Stimulated activated CD4-positive, alpha-beta T cell treated with anti-CD3 and anti-CD28 coated beads, Interleukin-12 subunit alpha, Interleukin-12 subunit beta, amount 100 ng/mL, for 4 hours (primary cell): ENCODE results near the gene MRPL40.

Experiments
- DNase-seq: peaks from one replicate; pipeline ENCODE4 v3.0.0-alpha.2; 2020

The MRPL40 gene

GRCh38 chr22:19463491-19464469 lies 31.4 kb downstream of the MRPL40 start:
- DNase-seq, result no peak

GRCh38 chr22:19464546-19464945 lies 32.2 kb downstream of the MRPL40 start:
- DNase-seq, result no peak

DNA sequence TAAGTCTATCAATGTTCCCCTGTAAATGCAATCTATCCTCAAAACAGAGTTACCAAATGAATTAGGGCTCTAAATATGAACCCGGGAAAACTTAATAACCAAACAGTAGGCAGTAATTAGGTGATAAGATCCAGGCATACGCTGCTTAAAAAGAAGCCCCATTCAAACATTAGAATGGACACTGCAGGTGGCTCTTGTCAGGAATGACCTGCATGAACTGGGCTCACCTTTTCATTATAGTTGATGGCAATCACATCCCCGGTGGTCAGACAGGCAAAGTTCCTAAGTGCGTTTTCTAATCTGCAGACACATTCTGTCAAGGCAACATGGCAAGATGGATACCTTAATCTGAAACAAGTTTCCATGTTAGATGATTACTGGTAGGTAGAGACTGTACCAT lies 32.6 kb downstream of the MRPL40 start:
- DNase-seq, result no peak

GRCh38 chr22:19466126-19466716 lies 33.9 kb downstream of the MRPL40 start:
- no peak for DNase-seq

DNA sequence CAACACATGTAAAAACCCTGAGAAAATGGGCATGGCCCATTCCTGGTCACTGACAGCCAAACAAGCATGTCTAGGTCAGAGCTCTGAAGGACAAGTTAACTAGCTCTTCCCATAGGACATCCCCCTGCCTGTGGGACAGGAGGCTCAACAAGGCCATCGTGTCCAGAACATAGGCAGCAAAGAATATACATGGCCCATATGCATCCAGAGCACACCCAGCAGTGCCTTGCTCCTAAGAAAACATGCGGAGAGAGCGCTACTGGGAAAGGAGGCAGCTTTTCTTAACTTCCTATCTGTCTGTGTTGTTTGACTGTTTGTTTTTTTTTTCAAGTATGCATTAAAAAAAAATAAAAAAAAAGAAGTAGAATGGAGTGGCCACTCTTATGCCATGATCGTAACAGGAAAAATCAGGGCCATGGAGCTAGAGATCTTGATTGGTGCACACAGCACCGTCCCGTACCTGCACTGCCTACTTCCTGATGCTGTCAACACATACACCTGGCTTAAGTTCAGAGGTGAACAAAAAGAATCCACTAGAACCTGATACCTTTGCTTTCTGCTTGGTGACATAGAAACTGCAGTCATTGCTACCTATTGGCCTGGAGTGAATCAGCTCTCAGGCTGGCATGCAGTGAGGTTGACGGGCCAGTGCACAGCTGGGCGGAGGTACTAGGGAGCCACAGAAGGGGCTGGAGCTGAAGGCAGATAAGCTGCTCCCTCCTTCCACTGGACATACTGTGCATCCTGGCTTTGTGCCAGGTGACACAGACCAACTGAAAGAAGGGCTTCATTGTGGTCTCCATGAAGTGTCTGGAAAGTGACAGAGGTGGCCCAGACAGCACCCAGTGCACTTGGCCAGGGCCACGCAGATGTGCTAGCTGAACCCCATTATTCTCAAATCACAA lies 34.8 kb downstream of the MRPL40 start:
- no peak for DNase-seq

GRCh38 chr22:19467912-19468311 lies 35.6 kb downstream of the MRPL40 start:
- no peak for DNase-seq

GRCh38 chr22:19469421-19469820 lies 37.1 kb downstream of the MRPL40 start:
- no peak for DNase-seq

DNA sequence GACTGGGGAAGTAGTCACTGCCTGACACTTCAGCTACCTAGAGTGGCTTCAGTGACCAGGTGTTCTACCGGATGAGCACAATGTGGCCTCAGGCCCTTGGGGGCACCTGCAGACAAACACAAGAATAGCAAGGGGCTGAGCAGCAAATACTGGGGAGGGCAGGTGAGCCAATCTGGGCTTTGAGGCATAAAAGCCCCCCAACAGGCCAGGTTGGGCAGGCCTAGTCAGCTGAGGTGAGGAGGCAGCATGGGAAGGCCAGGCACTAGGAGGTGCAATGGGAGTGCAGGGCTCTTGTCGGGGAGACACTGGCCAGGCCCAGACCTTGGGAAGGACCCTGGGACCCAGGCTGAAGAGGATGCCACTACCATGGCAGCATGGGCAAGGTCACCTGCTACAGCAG lies 37.7 kb downstream of the MRPL40 start:
- DNase-seq, result no peak

GRCh38 chr22:19471572-19471971 lies 39.2 kb downstream of the MRPL40 start:
- no peak for DNase-seq

DNA sequence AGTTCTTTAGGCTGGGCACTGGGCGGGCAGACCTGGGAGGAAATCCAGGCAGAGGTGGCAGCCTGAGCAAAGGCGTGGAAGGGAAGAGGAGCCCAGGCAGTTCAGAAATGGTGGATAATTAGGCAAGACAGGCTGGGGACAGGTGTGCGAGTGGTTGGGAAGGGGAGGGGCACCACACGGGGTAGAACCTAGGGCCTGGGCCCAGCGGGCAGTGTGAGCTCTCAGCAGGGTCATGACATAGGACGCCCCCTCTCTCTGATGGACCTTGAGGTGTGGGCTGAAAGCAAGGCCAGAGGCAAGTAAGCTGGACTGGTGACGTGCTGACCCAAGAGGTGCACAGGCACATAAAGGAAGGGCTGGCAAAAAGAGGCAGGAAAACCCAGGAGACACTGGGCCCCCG lies 39.9 kb downstream of the MRPL40 start:
- DNase-seq, result no peak

DNA sequence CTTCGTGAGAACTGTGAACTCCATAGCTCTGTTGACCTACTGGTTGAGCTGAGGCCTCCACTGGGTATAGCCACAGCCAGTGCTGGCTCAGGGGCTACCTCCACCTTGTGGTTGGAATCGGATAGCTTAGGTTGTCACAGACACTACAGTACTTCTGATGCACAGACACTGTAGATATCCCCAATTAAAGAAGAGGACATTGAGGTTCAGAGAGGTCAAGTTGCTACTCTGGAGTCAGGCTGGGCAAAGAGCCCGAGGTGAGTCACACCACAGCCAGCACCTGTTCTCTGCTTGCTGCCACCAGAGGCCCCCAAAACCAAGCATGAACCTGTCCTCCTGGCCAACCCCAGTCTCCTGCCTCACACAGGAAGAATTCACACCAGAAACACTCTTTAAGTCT lies 41.2 kb downstream of the MRPL40 start:
- DNase-seq, result no peak

DNA sequence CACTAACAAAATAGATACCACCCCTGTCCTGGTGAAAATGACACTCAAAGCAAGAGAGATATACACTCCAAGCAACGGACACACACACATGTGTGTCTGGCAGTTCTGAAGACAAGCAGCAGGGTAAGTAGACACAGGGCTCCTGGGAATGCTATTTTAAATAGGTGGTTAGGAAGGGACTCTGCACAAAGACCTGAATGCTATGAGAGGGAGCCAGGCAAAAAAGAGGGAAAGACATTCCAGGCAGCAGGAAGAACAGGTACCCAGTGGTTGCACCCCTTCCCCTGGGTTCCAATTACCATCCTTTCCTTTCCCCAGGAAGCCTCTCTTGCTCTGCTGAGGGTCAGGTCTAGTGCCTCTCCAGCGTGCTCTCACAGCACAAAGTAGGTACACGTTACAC lies 43.7 kb downstream of the MRPL40 start:
- DNase-seq, result no peak

GRCh38 chr22:19477321-19478044 lies 45.1 kb downstream of the MRPL40 start:
- DNase-seq, result no peak

GRCh38 chr22:19478045-19478900 lies 45.9 kb downstream of the MRPL40 start:
- no peak for DNase-seq

DNA sequence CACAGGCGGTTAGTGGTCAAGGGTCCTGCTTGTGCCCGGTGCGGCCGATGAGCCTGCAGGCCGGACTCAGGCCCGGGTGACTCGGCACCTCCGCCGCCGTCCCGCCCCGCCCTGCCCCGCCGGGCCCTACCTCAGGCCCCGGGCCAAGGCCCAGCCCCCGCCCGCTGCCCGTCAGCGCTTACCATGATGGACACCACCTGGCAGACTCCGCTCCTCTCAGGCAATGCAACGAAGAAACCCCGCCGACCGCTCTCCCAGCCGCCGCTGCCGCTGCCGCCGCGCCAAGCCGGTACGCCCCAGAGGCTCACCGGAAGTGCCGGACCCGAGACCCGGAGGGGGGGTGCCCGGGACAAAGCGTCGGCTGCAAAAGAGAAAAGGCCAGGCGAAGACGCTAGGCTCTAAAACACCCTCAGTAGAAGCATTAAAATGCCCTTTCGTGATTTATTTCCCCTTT lies 46.6 kb downstream of the MRPL40 start, which contains the start of gene UFD1:
TSS of gene UFD1 (minus strand) at position 293 of the 454 bp plus-strand sequence. CDS start at position 185, 108 bp downstream.
- DNase-seq, result peak; percentile 73

GRCh38 chr22:19479355-19480172 lies 47.2 kb downstream of the MRPL40 start, which contains the start of gene CDC45:
Gene CDC45 (plus strand): TSS chr22:19479920. CDS start chr22:19479969, 49 bp downstream.
- peak; percentile 86 for DNase-seq

DNA sequence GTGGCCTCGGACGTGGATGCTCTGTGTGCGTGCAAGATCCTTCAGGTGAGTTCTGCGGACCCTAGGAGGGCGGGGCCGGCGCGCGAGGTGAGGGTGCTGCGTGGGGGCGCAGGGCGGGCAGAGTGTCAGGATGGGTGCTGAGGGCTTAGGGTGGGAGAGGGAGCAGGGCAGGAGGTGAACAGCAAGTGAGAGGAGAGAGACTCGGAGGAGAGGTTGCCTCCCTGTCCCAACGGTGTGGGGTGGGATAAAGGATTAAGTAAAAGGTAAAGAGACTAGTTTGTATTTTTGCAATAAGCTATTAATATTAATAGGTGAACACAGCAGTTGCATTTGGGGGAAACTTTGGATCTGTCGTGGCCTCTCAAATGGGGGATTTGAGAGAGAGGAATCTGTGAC lies 47.8 kb downstream of the MRPL40 start:
- DNase-seq, result no peak

GRCh38 chr22:19480789-19481188 lies 48.4 kb downstream of the MRPL40 start:
- no peak for DNase-seq

- DNase-seq, result no peak
These were observed 50.0 kb downstream of the MRPL40 start for GRCh38 chr22:19482297-19482696.
